Cerebellar cortex (tissue), 1 donor: ENCODE measurements around the gene TK1.

Experiments
- DNase-seq: peaks from one replicate; pipeline ENCODE4 v3.0.0-alpha.2; 2015; ENCODE audit warnings: low spot score

Gene TK1

GRCh38 chr17:78219396-78220150 lies 32.7 kb upstream of the TK1 start:
- no peak for DNase-seq

- no peak for DNase-seq
These were observed 27.8 kb upstream of the TK1 start for GRCh38 chr17:78214706-78215061.

GRCh38 chr17:78214016-78214705 lies 27.3 kb upstream of the TK1 start, which contains the start of gene BIRC5:
TSS of gene BIRC5 (plus strand) at chr17:78214253. CDS start at chr17:78214317, 64 bp downstream.
- peak; percentile 85 for DNase-seq

GRCh38 chr17:78211032-78211431 lies 24.2 kb upstream of the TK1 start:
- DNase-seq: no peak

- peak; percentile 76 for DNase-seq
These were observed 23.3 kb upstream of the TK1 start for GRCh38 chr17:78210111-78210510.

- no peak for DNase-seq
These were observed 21.6 kb upstream of the TK1 start for GRCh38 chr17:78208486-78208885.

- no peak for DNase-seq
These were observed 19.4 kb upstream of the TK1 start for GRCh38 chr17:78206298-78206697.

- no peak for DNase-seq
These were observed 18.4 kb upstream of the TK1 start for GRCh38 chr17:78205124-78205775.

- no peak for DNase-seq
These were observed 17.7 kb upstream of the TK1 start for GRCh38 chr17:78204387-78205123.

- no peak for DNase-seq
These were observed 15.8 kb upstream of the TK1 start for GRCh38 chr17:78202666-78203065.

- DNase-seq: no peak
These were observed 13.6 kb upstream of the TK1 start for GRCh38 chr17:78200451-78200850.

- DNase-seq: peak; percentile 90
These were observed 10.4 kb upstream of the TK1 start for GRCh38 chr17:78197147-78197832.

GRCh38 chr17:78196716-78197115 lies 9.9 kb upstream of the TK1 start:
- no peak for DNase-seq

- DNase-seq: no peak
These were observed 716 bp downstream of the TK1 start for GRCh38 chr17:78185981-78186691.

- peak; percentile 62 for DNase-seq
These were observed 2.0 kb downstream of the TK1 start for GRCh38 chr17:78184868-78185267.

GRCh38 chr17:78184351-78184750 lies 2.5 kb downstream of the TK1 start:
- no peak for DNase-seq

- no peak for DNase-seq
These were observed 2.9 kb downstream of the TK1 start for GRCh38 chr17:78183916-78184315.

- DNase-seq: no peak
These were observed 4.3 kb downstream of the TK1 start for GRCh38 chr17:78182504-78182903.

- DNase-seq: no peak
These were observed 6.3 kb downstream of the TK1 start for GRCh38 chr17:78180508-78180907.

GRCh38 chr17:78180083-78180482 lies 6.8 kb downstream of the TK1 start:
- DNase-seq: no peak

- no peak for DNase-seq
These were observed 7.5 kb downstream of the TK1 start for GRCh38 chr17:78179372-78179771.
